Measurements from ENCODE around the gene NDE1.

- TF ChIP-seq TCF7L2 (IDR thresholded peaks at IDR 0.05; ENCODE audit: low read depth, low read length) (no peak), U2AF1 (optimal IDR thresholded peaks at IDR 0.05; ENCODE audit: low read depth, low read length) (no peak)
These were observed 91.3 kb downstream of the NDE1 start for GRCh38 chr16:15741207-15741871.
